Neuronal stem cell (in vitro differentiated cells): ENCODE measurements around the gene POU5F1.
A peak's percentile ranks its signal among the peaks of the same experiment; 100 is the strongest.

Experiments used
- DNase-seq: peaks from one replicate; pipeline ENCODE4 v3.0.0-alpha.2; 2013; ENCODE audit warnings: low spot score
- H2AFZ ChIP-seq: one replicate; pipeline ENCODE4 v1.6.1; 2013; ENCODE audit warnings: mild to moderate bottlenecking, low read length, inconsistent platforms
- H2AK5ac ChIP-seq: 2 replicates; pipeline ENCODE4 v1.6.1; 2013; ENCODE audit warnings: low read depth, mild to moderate bottlenecking, inconsistent platforms, low read length, moderate library complexity, mixed read lengths
- H2BK120ac ChIP-seq: 2 replicates; pipeline ENCODE4 v1.6.1; 2013; ENCODE audit warnings: low read depth, mild to moderate bottlenecking, inconsistent platforms, low read length, moderate library complexity, mixed read lengths
- H2BK12ac ChIP-seq: one replicate; pipeline ENCODE4 v1.6.1; 2013; ENCODE audit warnings: low read length, inconsistent platforms
- H2BK15ac ChIP-seq: 2 replicates; pipeline ENCODE4 v1.6.1; 2013; ENCODE audit warnings: mild to moderate bottlenecking, low read length, inconsistent platforms, mixed read lengths
- H2BK5ac ChIP-seq: one replicate; pipeline ENCODE4 v1.6.1; 2013; ENCODE audit warnings: inconsistent platforms, mild to moderate bottlenecking, low read length, moderate library complexity
- H3K14ac ChIP-seq: one replicate; pipeline ENCODE4 v1.6.1; 2013; ENCODE audit warnings: low read length, inconsistent platforms
- H3K18ac ChIP-seq: 2 replicates; pipeline ENCODE4 v1.6.1; 2013; ENCODE audit warnings: low read length, inconsistent platforms
- H3K23ac ChIP-seq: 2 replicates; pipeline ENCODE4 v1.6.1; 2013; ENCODE audit warnings: low read depth, mild to moderate bottlenecking, mixed read lengths, low read length, inconsistent platforms; ENCODE audit not compliant: poor library complexity
- H3K27ac ChIP-seq: replicated peaks from 3 replicates; pipeline ENCODE4 v1.5.1; 2013; ENCODE audit warnings: low read length, inconsistent platforms
- H3K27me3 ChIP-seq, 3 experiments: 2 replicates each; pipeline ENCODE4 v1.6.1; 2013; ENCODE audit warnings: low read length in 3 of 3, mild to moderate bottlenecking in 2 of 3, inconsistent platforms in 1 of 3, low read depth in 1 of 3, mixed read lengths in 1 of 3, moderate library complexity in 1 of 3; ENCODE audit not compliant: control insufficient read depth in 3 of 3, insufficient read depth in 3 of 3
- H3K36me3 ChIP-seq, 2 donors: replicated peaks in 1 of 2; 2 replicates each; pipeline ENCODE4 v1.6.1; 2013; ENCODE audit warnings: low read length in 2 of 2; ENCODE audit not compliant: control insufficient read depth in 2 of 2, insufficient read depth in 2 of 2
- H3K4ac ChIP-seq: 2 replicates; pipeline ENCODE4 v1.6.1; 2013; ENCODE audit warnings: inconsistent platforms, mild to moderate bottlenecking, low read length, moderate library complexity
- H3K4me1 ChIP-seq, 2 donors: 1 replicate in 1 of 2; 2 replicates in 1 of 2; pipeline ENCODE4 v1.6.1; 2013; ENCODE audit warnings: low read length in 2 of 2, low read depth in 1 of 2; ENCODE audit not compliant: control insufficient read depth in 2 of 2, insufficient read depth in 1 of 2
- H3K4me2 ChIP-seq: one replicate; pipeline ENCODE4 v1.6.1; 2013; ENCODE audit warnings: mild to moderate bottlenecking, low read length, inconsistent platforms; ENCODE audit not compliant: insufficient read depth, poor library complexity, severe bottlenecking
- H3K4me3 ChIP-seq, 2 donors: 2 replicates each; pipeline ENCODE4 v1.5.1; 2013; ENCODE audit warnings: low read length in 2 of 2, mild to moderate bottlenecking in 2 of 2, inconsistent platforms in 1 of 2, moderate library complexity in 1 of 2
- H3K79me1 ChIP-seq: one replicate; pipeline ENCODE4 v1.6.1; 2013; ENCODE audit warnings: low read depth, mild to moderate bottlenecking, inconsistent platforms, low read length, moderate library complexity
- H3K9ac ChIP-seq: one replicate; pipeline ENCODE4 v1.6.1; 2013; ENCODE audit warnings: mild to moderate bottlenecking, low read depth, low read length, inconsistent platforms; ENCODE audit not compliant: poor library complexity
- H3K9me3 ChIP-seq, 2 donors: replicated peaks in 1 of 2; 2 replicates each; pipeline versions ENCODE3 to v1.6.1; 2013; ENCODE audit warnings: low read length in 2 of 2, mild to moderate bottlenecking in 2 of 2, inconsistent platforms in 1 of 2, low read depth in 1 of 2, mixed read lengths in 1 of 2, moderate library complexity in 1 of 2; ENCODE audit not compliant: control insufficient read depth in 2 of 2, insufficient read depth in 1 of 2
- H4K8ac ChIP-seq: one replicate; pipeline ENCODE4 v1.6.1; 2013; ENCODE audit warnings: low read depth, mild to moderate bottlenecking, inconsistent platforms, low read length, moderate library complexity
- H4K91ac ChIP-seq: one replicate; pipeline ENCODE4 v1.6.1; 2013; ENCODE audit warnings: low read length, low read depth, mild to moderate bottlenecking, inconsistent platforms; ENCODE audit not compliant: poor library complexity
- WGBS, 2 donors: extraction: QIAGEN DNeasy Blood & Tissue Kit; methylation state at CpG; one replicate each; pipeline ENCODE4 v1.1.7; 2013; ENCODE audit warnings: missing lambda C conversion rate in 2 of 2, mixed read lengths in 1 of 2; ENCODE audit not compliant: insufficient read length in 2 of 2, insufficient replicate concordance in 1 of 2; ENCODE audit errors: extremely low coverage in 2 of 2; 5-methylcytosine and 5-hydroxymethylcytosine counted together

The POU5F1 gene

GRCh38 chr6:31205638-31206037 is 35.2 kb upstream of the POU5F1 start:
- Histone ChIP-seq H3K4ac (no peak overlapping the region), H4K91ac (no peak overlapping the region), H3K9me3 (peaks cover 0 to 4% of the 10 kb centered on the region in 2 donors), H2BK5ac (no peak overlapping the region), H2AK5ac (no peak overlapping the region), H2BK15ac (no peak overlapping the region), H3K4me2 (no peak overlapping the region), H2AFZ (no peak overlapping the region), H3K36me3 (no peaks in the 10 kb centered on the region), H3K23ac (no peak overlapping the region), H4K8ac (no peak overlapping the region), H3K4me1 (peaks cover 5 to 23% of the 10 kb centered on the region in 2 donors), H3K9ac (no peak overlapping the region), H2BK120ac (no peak overlapping the region), H3K27ac (no peak overlapping the region), H3K79me1 (peaks cover 2% of the 10 kb centered on the region), H3K18ac (no peak overlapping the region), H2BK12ac (no peak overlapping the region), H3K14ac (no peak overlapping the region), H3K4me3 (no peak overlapping the region), H3K27me3 (no peaks in the 10 kb centered on the region)
- 100% methylated on average over 1 of the region's 2 CpGs; no CpG with 5 or more reads in 1 of the 2 donors for WGBS, 2 donors
- DNase-seq, result no peak

- no CpG with 5 or more reads among the region's 4 CpGs for WGBS, 2 donors
- Histone ChIP-seq H3K4ac (no peak overlapping the region), H3K27ac (no peak overlapping the region), H2BK120ac (no peak overlapping the region), H3K9ac (no peak overlapping the region), H3K18ac (no peak overlapping the region), H3K36me3 (no peaks in the 10 kb centered on the region), H2AK5ac (no peak overlapping the region), H3K4me2 (no peak overlapping the region), H3K27me3 (no peaks in the 10 kb centered on the region), H3K79me1 (peaks cover 2% of the 10 kb centered on the region), H4K91ac (no peak overlapping the region), H2AFZ (no peak overlapping the region), H3K9me3 (peaks cover 0 to 4% of the 10 kb centered on the region in 2 donors), H4K8ac (no peak overlapping the region), H2BK12ac (no peak overlapping the region), H3K14ac (no peak overlapping the region), H2BK15ac (no peak overlapping the region), H3K4me3 (no peak overlapping the region), H2BK5ac (no peak overlapping the region), H3K23ac (no peak overlapping the region), H3K4me1 (peaks cover 5 to 23% of the 10 kb centered on the region in 2 donors)
- no peak for DNase-seq
Observed at GRCh38 chr6:31204751-31205145, 34.3 kb upstream of the POU5F1 start.

GRCh38 chr6:31203345-31203979 is 33.0 kb upstream of the POU5F1 start:
- H3K79me1 ChIP-seq, result peaks cover 2% of the 10 kb centered on the region
- H3K4me2 ChIP-seq, result no peak overlapping the region
- no peak overlapping the region for H3K14ac ChIP-seq
- no peak overlapping the region for H3K9ac ChIP-seq
- H4K91ac ChIP-seq, result no peak overlapping the region
- H3K4me3 ChIP-seq, result peak overlapping the region in 1 of 2 donors; percentile 21
- no peak overlapping the region for H3K23ac ChIP-seq
- H4K8ac ChIP-seq, result no peak overlapping the region
- H2BK15ac ChIP-seq, result no peak overlapping the region
- no peak overlapping the region for H2BK120ac ChIP-seq
- no peak for DNase-seq
- no CpG with 5 or more reads among the region's 5 CpGs for WGBS, 2 donors
- H2AFZ ChIP-seq, result peak overlapping the region; percentile 84
- no peak overlapping the region for H3K18ac ChIP-seq
- no peak overlapping the region for H2BK12ac ChIP-seq
- H2BK5ac ChIP-seq, result no peak overlapping the region
- no peaks in the 10 kb centered on the region for H3K27me3 ChIP-seq
- H3K27ac ChIP-seq, result no peak overlapping the region
- no peak overlapping the region for H3K4ac ChIP-seq
- peaks cover 0 to 4% of the 10 kb centered on the region in 2 donors for H3K9me3 ChIP-seq
- H3K36me3 ChIP-seq, result no peaks in the 10 kb centered on the region
- peaks cover 5 to 19% of the 10 kb centered on the region in 2 donors for H3K4me1 ChIP-seq
- H2AK5ac ChIP-seq, result no peak overlapping the region

GRCh38 chr6:31202259-31203166 is 32.0 kb upstream of the POU5F1 start:
- no peak overlapping the region for H3K23ac ChIP-seq
- peaks cover 0 to 4% of the 10 kb centered on the region in 2 donors for H3K9me3 ChIP-seq
- no peaks in the 10 kb centered on the region for H3K36me3 ChIP-seq
- no peak overlapping the region for H2BK120ac ChIP-seq
- no peak overlapping the region for H4K91ac ChIP-seq
- H3K4me2 ChIP-seq, result no peak overlapping the region
- H3K4me3 ChIP-seq, result no peak overlapping the region
- peak overlapping the region; percentile 28 for H3K18ac ChIP-seq
- peaks cover 4 to 14% of the 10 kb centered on the region in 2 donors for H3K4me1 ChIP-seq
- H3K79me1 ChIP-seq, result peaks cover 2% of the 10 kb centered on the region
- no peak overlapping the region for H3K4ac ChIP-seq
- no peak overlapping the region for H2BK12ac ChIP-seq
- no peak overlapping the region for H3K14ac ChIP-seq
- H2AFZ ChIP-seq, result peak overlapping the region; percentile 63
- no peak for DNase-seq
- H2AK5ac ChIP-seq, result no peak overlapping the region
- H2BK15ac ChIP-seq, result no peak overlapping the region
- WGBS, 2 donors, result no CpG with 5 or more reads among the region's 11 CpGs
- H4K8ac ChIP-seq, result no peak overlapping the region
- H3K27me3 ChIP-seq, result no peaks in the 10 kb centered on the region
- no peak overlapping the region for H3K9ac ChIP-seq
- H2BK5ac ChIP-seq, result no peak overlapping the region
- H3K27ac ChIP-seq, result no peak overlapping the region
